ENCODE results near the gene MAN2B2. TPM values are rescaled to one million over a fixed set of nuclear protein-coding genes. Genes with fewer than 3 reads are reported as not detected.

MAN2B2 gene
- total RNA-seq, 1 donor from 2014 or later = 41.5 TPM

DNA sequence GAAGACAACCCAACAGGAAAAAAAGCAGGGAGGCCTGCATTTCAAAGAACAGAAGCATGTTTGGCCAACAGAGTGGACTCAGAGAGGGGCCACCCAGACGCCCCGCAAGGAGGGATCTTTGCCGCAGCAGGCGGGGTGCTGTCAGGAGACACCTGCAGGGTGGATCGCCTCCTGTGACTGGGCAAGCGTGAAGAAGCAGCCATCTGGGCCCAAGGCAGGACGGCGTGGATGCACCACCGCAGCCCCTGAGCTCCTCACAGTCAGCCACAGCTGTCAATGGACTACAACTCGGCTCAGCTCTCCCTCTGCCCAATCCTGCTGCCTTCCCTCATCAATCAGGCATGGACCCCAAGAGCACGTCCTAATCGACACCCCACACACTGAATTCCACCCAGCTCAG lies 32.0 kb upstream of the MAN2B2 start:
- no peak for DNase-seq (ENCODE audit: low spot score)
- ATAC-seq = no peak

DNA sequence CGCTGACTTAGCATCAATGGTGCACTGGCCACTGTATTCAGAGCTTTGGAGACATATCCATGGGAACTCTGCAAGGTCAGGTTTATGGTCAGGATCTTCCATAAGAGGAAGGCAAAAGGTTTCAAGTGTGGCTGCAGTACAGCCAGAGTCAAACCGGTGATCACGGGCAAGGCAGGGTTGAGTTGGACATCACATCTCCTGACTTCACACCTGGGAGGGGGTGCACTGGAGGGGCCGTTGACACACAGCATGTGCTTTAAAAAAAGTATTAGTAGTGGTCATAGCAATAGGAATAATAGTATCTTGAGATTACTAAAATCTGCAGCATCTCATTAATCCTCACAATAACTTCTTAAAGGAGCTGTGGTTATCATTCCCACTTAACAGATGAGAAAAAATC lies 28.9 kb upstream of the MAN2B2 start:
- no peak for ATAC-seq
- DNase-seq (ENCODE audit: low spot score) = no peak

GRCh38 chr4:6546681-6547447 lies 28.1 kb upstream of the MAN2B2 start:
- DNase-seq (ENCODE audit: low spot score) = no peak
- peak; percentile 89 for ATAC-seq

DNA sequence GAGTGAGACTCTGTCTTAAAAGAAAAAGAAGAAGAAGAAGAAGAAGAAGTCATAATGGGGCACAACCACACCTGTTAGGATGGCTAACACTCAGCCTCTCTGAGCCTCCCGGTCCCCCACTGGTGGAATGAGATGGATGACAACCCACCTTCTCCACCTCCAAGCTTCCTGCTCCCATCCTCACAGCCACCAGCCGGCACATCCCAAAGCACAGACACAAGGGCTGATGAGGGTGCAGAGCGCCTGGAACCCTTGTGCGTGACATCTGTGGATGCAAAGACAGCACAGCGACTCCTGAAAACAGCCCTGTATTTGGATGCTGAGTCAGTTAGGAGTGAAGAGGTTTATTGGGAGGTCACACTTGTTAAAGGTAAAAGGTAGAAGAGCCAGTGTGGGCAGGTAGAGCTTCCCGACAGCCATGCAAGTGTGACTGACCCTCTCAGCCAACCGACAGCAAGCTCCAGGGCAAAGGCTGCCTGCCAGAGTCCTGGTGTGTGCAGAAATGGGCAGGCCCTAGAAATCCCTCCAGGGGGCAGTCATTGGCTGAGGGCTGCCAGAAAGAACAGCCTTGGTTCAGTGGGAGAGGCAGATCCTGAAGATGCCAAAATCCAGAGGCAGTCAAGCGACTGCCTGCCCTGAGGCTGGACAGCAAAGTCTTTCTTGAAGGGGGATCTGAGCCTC lies 26.6 kb upstream of the MAN2B2 start:
- peak; percentile 60 for ATAC-seq
- DNase-seq (ENCODE audit: low spot score) = no peak

- ATAC-seq = no peak
- DNase-seq (ENCODE audit: low spot score) = no peak
Measured at GRCh38 chr4:6548882-6549230, 26.1 kb upstream of the MAN2B2 start.

DNA sequence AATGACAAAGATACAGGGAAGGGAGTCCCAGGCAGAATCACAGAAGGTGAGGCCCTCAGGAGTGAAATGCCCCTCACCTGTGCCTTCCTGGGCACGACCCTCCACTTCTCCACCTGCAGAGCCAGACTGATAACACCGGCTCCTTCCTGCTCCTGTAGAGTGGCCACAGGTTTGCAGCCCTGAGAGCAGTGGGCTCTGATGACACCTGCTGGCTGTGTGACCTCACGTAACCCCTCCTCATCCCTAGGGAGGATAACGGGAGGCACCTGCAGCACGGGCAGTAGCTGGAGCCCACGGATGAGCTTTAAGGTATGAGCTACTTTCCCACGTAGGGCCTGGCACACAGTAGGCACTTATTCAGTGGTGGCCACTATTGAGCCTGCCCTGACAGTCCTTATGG lies 25.5 kb upstream of the MAN2B2 start:
- no peak for DNase-seq (ENCODE audit: low spot score)
- ATAC-seq = no peak

GRCh38 chr4:6549890-6550620 lies 24.9 kb upstream of the MAN2B2 start:
- no peak for ATAC-seq

GRCh38 chr4:6550821-6551220 lies 24.2 kb upstream of the MAN2B2 start:
- no peak for DNase-seq (ENCODE audit: low spot score)
- no peak for ATAC-seq

More at GRCh38 chr4:6549890-6550620, 24.9 kb upstream of the MAN2B2 start:
- DNase-seq (ENCODE audit: low spot score) = no peak

GRCh38 chr4:6551660-6552059 lies 23.3 kb upstream of the MAN2B2 start:
- ATAC-seq = no peak
- no peak for DNase-seq (ENCODE audit: low spot score)

DNA sequence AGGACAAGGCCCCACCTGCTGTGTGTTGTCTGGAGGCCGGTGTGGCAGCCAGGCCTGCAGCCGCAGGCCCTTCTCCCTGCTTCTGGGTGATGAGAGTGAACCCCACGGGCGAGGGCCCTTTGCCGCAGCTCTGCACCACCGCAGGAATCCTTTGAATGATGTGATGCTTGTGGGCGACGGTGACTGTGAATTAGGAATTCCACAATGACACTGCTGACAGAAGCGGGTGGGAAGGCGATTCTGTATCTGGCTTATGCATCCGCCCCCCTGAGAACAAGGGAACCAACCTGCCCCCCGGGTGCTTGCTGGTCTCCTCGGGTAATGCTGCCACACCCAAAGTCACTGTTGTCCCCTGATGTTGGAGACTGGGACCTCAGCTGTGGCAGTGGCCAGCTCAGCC lies 19.5 kb upstream of the MAN2B2 start:
- no peak for DNase-seq (ENCODE audit: low spot score)
- no peak for ATAC-seq

GRCh38 chr4:6556263-6556662 lies 18.7 kb upstream of the MAN2B2 start:
- no peak for ATAC-seq
- no peak for DNase-seq (ENCODE audit: low spot score)

GRCh38 chr4:6557185-6557584 lies 17.8 kb upstream of the MAN2B2 start:
- no peak for ATAC-seq
- DNase-seq (ENCODE audit: low spot score) = no peak

GRCh38 chr4:6557856-6558255 lies 17.1 kb upstream of the MAN2B2 start:
- ATAC-seq (no peak), DNase-seq (ENCODE audit: low spot score) (no peak)

DNA sequence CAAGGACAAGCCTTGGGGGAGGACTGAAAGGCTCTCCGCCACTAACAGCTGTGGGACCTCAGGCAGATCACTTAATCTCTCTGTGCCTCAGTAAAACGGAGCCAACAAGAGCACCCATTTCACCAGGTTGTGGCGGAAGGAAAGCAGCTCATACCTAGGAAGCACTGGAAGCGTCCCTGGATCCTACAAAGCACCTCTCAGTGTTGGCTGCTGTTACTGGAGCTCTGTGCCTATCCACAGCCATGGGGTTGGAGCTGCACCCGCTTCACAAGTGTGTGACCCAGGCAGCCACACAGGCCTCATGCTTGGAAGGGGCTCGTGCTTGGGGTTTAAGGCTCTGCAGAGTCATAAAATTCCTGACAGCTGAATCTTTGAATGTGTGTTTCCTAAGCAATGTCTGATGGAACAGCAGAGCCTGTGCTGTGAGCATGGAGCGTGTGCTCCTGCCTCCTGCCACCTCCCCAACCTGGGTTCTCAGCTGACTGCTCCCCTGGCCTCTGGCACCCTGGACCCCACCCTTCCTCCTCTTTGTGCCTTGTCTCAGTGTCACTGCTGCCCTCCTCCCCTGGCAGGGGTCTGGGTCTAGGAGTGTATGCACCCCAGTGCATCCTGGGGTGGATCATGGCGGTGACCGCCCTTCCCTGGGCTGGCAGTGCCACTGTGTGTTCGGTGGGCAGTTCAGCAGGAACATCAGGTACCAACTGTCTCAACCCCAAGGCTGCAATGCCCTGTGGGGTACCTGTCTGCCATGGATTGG lies 14.4 kb upstream of the MAN2B2 start:
- ATAC-seq (no peak), DNase-seq (ENCODE audit: low spot score) (no peak)

GRCh38 chr4:6561173-6561516 lies 13.8 kb upstream of the MAN2B2 start:
- ATAC-seq = no peak
- DNase-seq (ENCODE audit: low spot score) = no peak

- DNase-seq (ENCODE audit: low spot score) (no peak), ATAC-seq (no peak)
Measured at GRCh38 chr4:6561706-6562371, 13.2 kb upstream of the MAN2B2 start.

- DNase-seq (ENCODE audit: low spot score) = no peak
Measured at GRCh38 chr4:6562931-6563901, 11.8 kb upstream of the MAN2B2 start.

DNA sequence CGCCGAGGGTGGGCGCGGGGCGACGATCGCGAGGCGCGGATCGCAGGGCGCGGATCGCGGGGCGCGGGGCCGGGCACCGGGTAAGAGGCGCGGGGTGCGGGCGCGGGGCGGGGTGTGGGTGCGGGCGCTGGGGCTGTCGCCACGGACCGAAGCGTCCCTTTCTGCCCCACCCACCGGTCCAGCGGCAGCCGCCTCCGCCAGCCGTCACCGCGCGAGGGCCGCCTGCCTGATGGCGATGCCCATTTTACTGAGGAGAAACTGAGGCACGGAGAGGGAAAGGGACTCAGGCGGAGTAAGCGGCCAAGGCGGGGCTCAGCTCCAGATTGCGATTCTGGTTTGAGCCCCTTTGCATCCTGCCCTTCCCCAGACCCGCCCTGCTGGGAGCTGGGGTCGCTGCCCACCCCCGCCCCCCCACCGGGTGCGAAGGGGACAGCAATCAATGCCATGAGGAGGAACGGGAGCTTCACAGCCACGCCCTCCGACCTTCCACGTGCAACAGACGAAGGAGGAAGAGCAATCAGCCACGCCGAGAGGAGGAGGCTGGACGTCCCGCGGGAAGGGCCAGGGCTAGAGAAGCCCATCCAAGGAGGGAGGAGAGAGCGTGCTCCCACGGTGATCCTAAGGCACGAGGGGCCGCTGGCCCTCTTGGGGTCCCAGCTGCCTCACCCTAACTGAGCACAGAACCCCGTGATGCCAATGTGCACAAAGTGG lies 10.9 kb upstream of the MAN2B2 start:
- no peak for ATAC-seq
- no peak for DNase-seq (ENCODE audit: low spot score)

More at GRCh38 chr4:6562931-6563901, 11.8 kb upstream of the MAN2B2 start:
- ATAC-seq = peak; percentile 44

All from left lobe of liver (tissue), 2 donors.